Amniotic epithelial cell (primary cell): Measurements from ENCODE around the gene TMEM45B.
A peak's percentile ranks its signal among the peaks of the same experiment; 100 is the strongest.

Experiments used
- DNase-seq: peaks from one replicate; pipeline ENCODE4 v3.0.0-alpha.2; 2010; ENCODE audit warnings: low read depth

The TMEM45B gene

DNA sequence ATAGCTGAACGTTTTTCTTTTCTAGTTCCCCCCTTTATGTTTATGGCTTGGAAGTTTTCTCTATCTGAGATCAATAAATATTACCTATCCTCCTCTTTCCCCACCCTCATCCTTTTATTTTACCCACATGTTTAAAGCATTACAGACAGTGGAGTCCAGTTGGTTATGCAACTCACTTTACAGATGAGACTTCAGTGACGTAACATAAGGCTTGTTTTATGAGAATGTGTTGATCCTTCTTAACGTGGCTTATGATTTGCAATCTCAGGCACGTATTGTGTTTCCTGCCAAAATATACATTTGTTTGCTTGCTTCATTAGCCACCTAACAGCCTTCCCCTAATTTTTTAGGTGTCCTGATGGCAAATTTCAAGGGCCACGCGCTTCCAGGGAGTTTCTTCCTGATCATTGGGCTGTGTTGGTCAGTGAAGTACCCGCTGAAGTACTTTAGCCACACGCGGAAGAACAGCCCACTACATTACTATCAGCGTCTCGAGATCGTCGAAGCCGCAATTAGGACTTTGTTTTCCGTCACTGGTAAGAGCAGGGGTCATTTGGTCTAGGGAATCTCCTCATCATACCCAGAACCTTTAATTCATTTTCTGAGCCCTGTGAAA, 36.6 kb downstream of the TMEM45B start:
- DNase-seq, result peak; percentile 66

DNA sequence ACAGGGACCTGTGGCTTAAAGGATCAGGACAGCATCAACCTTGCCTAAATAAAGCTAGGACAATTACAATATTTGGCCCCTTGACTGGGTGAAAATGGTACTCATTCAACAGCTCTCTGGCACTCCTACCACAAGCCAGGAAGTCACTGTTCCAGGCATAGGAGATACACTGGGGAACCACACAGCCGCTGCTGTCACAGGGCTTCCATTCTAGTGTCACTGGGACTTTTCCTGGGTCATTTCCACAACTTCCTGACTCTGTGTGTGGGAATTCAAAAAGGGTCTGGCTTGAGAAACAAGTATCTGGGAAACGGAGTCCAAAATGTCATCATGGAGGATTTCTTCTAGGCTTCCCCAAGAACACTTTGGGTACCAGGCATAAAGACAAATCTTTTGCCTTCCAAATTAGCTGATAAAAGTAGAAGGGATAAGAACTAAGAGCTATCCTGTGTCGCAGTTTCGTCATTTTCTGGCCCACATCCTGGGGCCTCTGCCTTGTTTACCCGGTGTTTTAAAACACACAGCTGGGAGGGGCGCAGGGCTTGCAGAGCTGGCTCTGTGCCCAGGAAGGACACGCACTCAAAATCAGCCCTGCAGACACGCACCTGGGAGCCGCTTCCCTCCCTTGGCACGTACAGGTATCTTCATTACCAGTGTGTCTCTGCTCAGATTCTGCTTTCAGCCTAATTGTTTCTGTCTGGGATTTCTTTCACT, 38.0 kb downstream of the TMEM45B start:
- DNase-seq, result peak; percentile 69

DNA sequence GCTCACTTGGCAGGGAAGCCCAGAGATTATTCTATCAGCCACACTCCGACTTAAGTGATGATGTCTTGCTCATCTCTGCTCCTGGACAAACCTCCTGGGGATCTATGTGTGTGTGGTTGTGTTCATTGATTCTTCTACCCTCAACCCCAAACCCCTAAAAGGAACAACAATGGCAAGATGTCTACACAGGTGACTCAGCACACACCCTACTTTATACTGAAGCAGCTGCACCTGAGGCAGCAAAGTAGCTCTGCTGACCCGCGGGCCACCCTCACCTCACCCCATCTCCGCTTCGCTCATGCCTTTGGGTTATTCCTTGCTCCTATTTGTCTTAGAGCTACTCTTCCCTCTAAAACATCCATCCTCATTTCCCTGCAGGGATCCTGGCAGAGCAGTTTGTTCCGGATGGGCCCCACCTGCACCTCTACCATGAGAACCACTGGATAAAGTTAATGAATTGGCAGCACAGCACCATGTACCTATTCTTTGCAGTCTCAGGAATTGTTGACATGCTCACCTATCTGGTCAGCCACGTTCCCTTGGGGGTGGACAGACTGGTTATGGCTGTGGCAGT, 38.7 kb downstream of the TMEM45B start:
- DNase-seq, result no peak

- DNase-seq, result no peak
Observed at GRCh38 chr11:129855086-129855485, 39.4 kb downstream of the TMEM45B start.

DNA sequence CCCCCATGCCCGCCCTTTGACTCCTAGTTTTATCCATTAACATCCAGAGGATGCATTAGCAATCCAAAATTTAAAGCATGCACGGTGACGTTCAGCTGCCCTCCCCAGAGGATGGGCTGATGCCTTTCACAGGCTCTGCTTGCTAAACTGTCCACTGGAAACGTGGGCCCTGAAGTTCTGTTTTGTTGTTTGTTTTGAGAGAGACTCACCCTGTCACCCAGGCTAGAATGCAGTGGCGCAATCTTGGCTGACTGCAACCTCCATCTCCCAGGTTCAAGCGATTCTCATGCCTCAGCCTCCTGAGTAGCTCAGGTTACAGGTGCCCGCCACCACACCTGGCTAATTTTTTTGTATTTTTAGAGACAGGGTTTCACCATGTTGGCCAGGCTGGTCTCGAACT, 40.4 kb downstream of the TMEM45B start:
- no peak for DNase-seq

DNA sequence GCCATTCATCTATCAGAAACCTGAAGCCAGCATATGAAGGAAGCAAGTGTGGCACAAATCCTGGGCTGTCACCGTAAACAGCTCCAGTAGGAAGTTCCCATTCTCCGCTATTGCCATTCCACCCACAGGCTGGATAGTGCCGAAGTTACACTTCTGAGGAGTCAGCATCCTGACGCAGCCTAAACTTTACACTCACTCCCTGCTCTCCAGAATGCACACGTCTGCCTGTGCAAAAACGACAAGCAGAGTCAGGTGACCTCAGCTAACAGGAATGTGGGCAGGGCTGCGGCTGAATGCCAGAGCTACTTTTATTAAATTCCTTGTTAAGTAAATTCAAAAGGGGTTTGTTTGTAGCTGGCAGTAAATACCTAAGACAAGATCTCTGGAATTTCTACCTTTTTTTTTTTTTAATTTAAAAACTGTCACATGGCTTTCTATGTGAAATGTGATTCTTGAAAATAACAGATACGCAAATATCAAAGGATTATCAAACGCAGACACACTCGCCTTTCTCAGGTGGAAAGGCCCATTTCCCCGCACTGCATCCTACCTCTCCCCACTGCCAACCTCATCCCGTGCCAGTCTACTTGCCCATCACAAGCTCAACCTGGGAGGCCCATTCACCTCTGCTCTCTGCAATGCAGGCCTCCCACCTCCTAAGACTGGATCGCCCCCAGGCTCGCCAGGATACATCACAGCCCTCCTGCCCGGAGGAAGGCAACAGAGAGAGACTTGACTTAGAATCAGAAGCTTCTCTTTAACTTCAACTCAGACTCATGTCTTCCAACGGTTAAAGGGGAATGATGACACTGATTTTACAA, 46.3 kb downstream of the TMEM45B start:
- DNase-seq, result peak; percentile 92

GRCh38 chr11:129864811-129865210, 49.2 kb downstream of the TMEM45B start:
- DNase-seq, result no peak

DNA sequence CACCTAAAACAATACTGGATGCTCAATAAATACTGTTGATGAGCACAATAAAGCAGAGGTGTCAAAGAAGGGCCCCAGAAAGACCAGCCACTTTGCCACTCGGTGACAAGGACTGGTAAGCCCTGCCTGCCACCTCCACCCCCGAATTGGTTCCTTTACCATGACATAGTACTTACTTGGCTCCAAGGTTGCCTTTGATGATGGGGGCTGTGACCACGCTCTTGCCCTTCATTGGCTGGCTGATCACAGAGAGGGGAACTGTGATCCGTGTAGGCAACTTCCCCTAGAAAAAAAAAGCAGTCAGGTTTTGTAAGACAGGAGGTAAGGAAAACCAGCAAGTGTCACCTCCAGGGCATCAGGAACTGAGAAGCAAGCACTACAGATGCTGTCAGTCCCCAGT, 50.1 kb downstream of the TMEM45B start:
- DNase-seq, result no peak

DNA sequence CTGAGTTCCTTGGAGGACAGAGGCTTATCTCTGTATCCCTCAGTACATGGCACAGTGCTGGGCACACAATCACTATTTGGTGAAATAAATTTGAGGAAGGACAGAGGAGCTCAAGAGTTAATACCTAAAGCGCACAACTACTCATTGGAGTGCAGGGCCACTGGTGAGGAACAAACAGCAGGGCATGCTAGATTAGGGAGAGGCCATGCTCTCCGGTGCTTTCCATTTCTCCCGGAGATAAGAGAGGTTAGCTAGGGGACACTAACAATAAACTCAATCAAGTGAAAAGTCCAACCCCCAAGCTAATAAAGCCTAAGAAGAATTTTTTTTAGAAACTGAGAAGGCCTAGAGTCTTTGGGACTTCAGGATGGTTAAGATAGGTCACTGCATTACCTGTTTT, 50.7 kb downstream of the TMEM45B start:
- DNase-seq, result no peak

DNA sequence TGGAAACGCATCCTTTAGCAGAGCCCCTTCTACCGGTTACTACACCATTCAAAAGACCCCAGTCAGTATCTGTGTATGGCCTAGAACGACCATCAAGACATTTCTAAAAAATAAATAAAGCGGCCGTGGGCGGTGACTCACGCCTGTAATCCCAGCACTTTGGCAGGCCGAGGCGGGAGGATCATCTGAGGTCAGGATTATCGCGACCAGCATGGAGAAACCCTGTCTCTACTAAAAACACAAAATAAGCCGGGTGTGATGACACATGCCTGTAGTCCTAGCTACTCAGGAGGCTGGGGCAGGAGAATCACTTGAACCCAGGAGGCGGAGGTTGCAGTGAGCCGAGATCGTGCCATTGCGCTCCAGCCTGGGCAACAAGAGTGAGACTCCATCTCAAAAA, 53.0 kb downstream of the TMEM45B start:
- peak; percentile 64 for DNase-seq

DNA sequence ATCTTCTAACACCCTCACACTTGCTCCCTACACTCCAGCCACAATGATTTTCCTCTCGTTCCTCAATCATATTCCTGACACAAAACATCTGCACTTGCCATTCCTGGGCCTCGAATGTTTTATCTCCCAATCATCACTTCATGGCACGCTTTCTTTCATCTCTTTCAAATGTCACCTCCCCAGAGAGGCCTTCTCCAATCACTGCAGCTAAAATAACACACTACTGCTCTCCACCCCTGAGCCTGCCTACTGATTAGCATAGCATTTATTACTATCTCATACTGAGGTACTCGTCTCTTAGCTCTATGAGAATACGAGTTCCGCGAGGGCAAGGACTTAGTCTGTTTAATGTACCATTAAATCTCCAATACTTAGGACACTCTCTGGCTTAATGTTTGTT, 56.3 kb downstream of the TMEM45B start:
- no peak for DNase-seq

DNA sequence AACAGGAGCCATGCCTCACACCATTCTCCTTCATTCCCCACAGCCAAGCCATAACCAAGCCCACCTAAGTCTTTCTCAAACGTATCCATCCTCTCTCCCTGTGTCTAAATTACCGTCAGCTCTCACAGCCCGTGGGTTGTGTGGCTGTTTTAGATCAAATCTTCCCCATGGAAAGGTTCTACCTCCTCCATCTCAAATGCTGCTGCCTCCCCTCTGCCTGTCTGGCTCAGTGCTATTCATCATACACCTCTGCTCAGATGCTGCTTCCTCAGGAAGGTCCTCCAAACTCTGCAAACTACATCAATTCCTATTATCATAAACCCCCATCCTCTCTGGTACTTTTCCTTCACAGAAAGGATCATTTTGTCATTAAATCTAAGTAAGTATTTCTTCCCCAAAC, 64.7 kb downstream of the TMEM45B start:
- no peak for DNase-seq

DNA sequence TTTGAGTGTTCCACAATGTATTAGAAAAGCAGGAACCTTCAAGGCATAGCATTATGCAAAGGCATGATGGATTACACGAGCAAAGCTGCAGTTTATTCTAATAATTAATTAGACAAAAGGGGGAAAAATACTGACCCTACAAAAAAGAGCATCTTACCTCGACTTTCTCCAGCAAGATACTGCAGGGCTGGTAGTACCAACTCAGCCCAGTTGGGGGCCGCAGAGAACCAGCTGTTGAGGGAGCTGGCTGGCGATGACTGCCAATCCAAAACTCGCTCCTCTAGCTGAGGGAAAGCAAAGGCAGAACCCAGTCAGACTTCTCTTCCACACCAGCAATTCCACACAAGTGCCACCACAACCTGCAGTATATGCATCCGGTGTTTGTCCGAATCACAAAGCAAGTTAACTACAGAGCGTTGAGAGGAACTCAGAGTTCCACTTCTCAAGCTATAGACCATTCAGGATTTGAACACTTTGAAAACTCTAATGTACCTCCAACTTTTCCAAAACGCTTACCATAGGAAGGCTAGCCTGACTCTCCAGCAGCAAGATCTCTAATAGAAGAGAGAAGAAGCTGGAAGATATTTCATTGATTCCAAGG, 66.0 kb downstream of the TMEM45B start:
- peak; percentile 32 for DNase-seq

- no peak for DNase-seq
Observed at GRCh38 chr11:129884581-129884980, 68.9 kb downstream of the TMEM45B start.

GRCh38 chr11:129885381-129885780, 69.7 kb downstream of the TMEM45B start:
- DNase-seq, result no peak

GRCh38 chr11:129888451-129888850, 72.8 kb downstream of the TMEM45B start:
- DNase-seq, result no peak

DNA sequence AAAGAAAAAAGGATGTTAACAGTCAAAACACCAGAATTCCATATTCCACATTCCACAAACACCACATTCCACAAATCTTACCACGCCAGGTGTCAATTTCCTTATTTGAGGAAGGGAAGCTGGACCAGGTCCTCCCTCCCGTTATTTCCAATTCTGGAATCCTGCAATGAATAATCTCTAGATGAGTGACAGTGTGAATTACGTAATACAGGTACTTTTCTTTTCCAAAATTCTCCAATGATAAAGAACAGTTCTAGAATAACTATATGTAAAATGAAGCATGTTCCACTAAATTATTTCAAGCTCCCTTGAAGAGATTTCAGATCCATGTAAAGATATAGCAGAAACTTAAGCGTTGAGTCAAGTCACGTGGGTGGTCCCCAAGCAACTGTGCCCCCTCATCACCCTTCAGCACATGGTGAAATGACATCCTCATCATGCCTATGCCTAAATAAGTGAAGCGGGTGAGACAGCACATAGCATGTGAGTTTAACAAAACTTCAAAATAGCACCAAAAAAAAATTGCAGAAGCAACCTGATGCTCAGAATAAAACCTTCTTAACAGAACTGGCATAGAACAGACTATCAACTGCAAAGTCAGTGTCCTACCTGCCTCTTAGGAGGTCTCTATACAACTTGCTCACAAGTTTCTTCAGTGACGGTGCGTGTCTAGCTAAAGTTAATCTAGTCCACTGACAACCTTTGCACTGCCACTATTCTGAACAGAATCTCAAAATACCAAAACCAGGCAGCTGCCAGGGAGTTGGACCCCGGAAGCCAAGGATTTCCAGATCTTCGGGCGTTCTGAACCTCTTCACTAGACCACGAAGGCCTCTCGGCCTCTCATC, 78.9 kb downstream of the TMEM45B start:
- DNase-seq, result peak; percentile 11

GRCh38 chr11:129895126-129896041, 79.7 kb downstream of the TMEM45B start, which contains the start of gene NFRKB:
NFRKB (minus strand) TSS chr11:129895578; CDS start chr11:129892849, 2,729 bp downstream.
- peak; percentile 38 for DNase-seq

GRCh38 chr11:129896062-129896461, 80.4 kb downstream of the TMEM45B start:
- DNase-seq, result peak; percentile 2

DNA sequence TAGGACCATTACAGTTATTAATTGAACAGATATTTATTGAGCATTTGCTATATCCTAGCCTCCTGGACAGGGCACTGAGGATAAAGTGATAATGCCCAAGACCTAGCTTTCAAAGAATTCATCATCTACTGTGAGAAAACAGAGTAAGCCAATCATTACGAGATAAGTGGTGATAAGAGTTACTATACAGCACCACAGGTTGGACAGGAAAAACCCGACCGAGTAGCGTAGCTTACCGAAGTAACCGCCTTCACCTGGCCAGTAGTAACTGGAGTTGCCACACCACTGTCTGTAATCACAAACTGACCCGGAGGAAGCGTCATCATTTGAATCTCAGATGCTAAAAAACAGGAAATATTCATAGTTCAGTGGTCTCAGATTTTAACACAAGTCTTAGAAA, 89.8 kb downstream of the TMEM45B start:
- DNase-seq, result no peak
